Psoas muscle (tissue), 8 donors: Measurements from ENCODE around the gene MAN1A1. TPM values are rescaled to one million over a fixed set of nuclear protein-coding genes. Genes with fewer than 3 reads are reported as not detected.

ENCODE experiments used
- ATAC-seq, 4 donors: fragments of 200-7000 bp; cut with Tn5 transposase; one replicate each; pipeline ENCODE4 v1.9.1; 2020; ENCODE audit warnings: moderate library complexity in 3 of 4, mild to moderate bottlenecking in 2 of 4
- DNase-seq, 2 donors: peaks; one replicate each; pipeline ENCODE4 v3.0.0-alpha.2; 2020
- H3K27ac ChIP-seq: fragments of 200-600 bp; one replicate; pipeline ENCODE4 v1.8.0; 2022
- H3K27me3 ChIP-seq, 3 donors: fragments of 200-600 bp in 1 of 3; one replicate each; pipeline versions ENCODE4 v1.6.1 to v1.8.0; 2013 to 2022; ENCODE audit warnings: low read length in 2 of 3, mild to moderate bottlenecking in 2 of 3, moderate library complexity in 1 of 3; ENCODE audit not compliant: insufficient read depth in 3 of 3
- H3K36me3 ChIP-seq, 2 donors: fragments of 200-600 bp in 1 of 2; one replicate each; pipeline versions ENCODE4 v1.6.1 to v1.8.0; 2013 to 2022; ENCODE audit warnings: low read depth in 1 of 2, mild to moderate bottlenecking in 1 of 2, moderate library complexity in 1 of 2; ENCODE audit not compliant: insufficient read depth in 1 of 2
- H3K4me1 ChIP-seq: fragments of 200-600 bp; one replicate; pipeline ENCODE4 v1.8.0; 2022
- H3K4me3 ChIP-seq: fragments of 200-600 bp; one replicate; pipeline ENCODE4 v1.8.0; 2022; ENCODE audit warnings: mild to moderate bottlenecking
- H3K9me3 ChIP-seq: fragments of 200-600 bp; one replicate; pipeline ENCODE4 v1.8.0; 2022
- WGBS, 3 donors: extraction: QIAGEN DNeasy Blood & Tissue Kit; methylation state at CpG; one replicate each; pipeline versions ENCODE4 v1.1.6 to v1.1.7; 2013; 5-methylcytosine and 5-hydroxymethylcytosine counted together
- intact Hi-C, 2 donors: fragments of 100-400 bp; cut with DNase I; formaldehyde crosslinking; loops; one replicate each; pipeline versions ENCODE4 v1.11.0 to v1.14.2; 2022
- polyA plus RNA-seq, 3 donors: library from polyadenylated mRNA; stranded (reverse); fragments of 200-250 nt; gene quantifications; one replicate each; pipeline ENCODE4 v1.2.3, GENCODE V29; 2013
- total RNA-seq, 4 donors: library from RNA; stranded (reverse); fragmentation: NEBNext Ultra II Directional in 2 of 4; extraction: Animal tissue kit (Norgen Biotek cat#: 25700) in 2 of 4; gene quantifications; one replicate each; pipeline versions ENCODE4 v1.2.1 to v1.2.4, GENCODE V29; 2021 to 2023
- TF ChIP-seq, protein P1 (sequence below): fragments of 200-600 bp; IDR thresholded peaks from one replicate; pipeline ENCODE4 v1.8.0; 2022; ENCODE audit warnings: antibody characterized with exemption
- donor health status: healthy with polysubstance abuse.
- donor health status: DM: no; HTN: no; CAD: no; lungs with moderate emphysema.
- donor health status: Bipolar disorder and iron deficiency.
- donor health status: healthy.
- donor health status: DM: yes; HTN: yes; CAD: no.
- donor health status: DM: no; HTN: no; CAD: no.
- donor health status: DM: no; HTN: no; CAD: no.
- donor health status: DM: yes; HTN: yes; CAD: no.

Gene MAN1A1
- total and polyA plus RNA-seq, 7 donors: 3.7 to 14.6 (median 6.2) TPM

DNA sequence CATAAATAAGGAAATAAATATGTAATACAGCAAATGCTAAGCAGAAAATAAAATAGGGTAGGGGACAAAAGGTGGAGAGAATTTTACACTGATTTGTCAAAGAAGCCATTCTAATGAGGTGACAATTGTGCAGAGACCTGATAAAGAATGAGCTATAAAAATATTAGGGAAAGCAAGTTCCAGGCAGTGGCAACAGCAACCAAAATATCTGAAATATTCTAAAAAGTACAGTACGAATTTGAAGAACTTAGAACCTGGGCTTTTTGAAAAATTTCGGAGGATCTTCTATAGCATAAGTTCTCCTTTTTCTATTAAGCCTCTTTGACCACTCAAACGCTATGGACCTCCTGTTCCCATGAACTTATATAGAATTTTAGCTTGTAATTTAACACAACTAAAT lies 173.1 kb downstream of the MAN1A1 start:
- TF ChIP-seq, protein P1, sequence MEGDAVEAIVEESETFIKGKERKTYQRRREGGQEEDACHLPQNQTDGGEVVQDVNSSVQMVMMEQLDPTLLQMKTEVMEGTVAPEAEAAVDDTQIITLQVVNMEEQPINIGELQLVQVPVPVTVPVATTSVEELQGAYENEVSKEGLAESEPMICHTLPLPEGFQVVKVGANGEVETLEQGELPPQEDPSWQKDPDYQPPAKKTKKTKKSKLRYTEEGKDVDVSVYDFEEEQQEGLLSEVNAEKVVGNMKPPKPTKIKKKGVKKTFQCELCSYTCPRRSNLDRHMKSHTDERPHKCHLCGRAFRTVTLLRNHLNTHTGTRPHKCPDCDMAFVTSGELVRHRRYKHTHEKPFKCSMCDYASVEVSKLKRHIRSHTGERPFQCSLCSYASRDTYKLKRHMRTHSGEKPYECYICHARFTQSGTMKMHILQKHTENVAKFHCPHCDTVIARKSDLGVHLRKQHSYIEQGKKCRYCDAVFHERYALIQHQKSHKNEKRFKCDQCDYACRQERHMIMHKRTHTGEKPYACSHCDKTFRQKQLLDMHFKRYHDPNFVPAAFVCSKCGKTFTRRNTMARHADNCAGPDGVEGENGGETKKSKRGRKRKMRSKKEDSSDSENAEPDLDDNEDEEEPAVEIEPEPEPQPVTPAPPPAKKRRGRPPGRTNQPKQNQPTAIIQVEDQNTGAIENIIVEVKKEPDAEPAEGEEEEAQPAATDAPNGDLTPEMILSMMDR: no peak
- Histone ChIP-seq H3K27me3 (no peaks in the 10 kb centered on the region), H3K4me1 (no peaks in the 10 kb centered on the region), H3K9me3 (no peaks in the 10 kb centered on the region), H3K36me3 (no peaks in the 10 kb centered on the region), H3K4me3 (no peak overlapping the region), H3K27ac (no peak overlapping the region)
- DNase-seq (no peak), ATAC-seq (no peak)
- intact Hi-C loops: no loop called here
- 81 to 92% (median 85%) methylated on average over 3 of the region's 3 CpGs for WGBS, 3 donors

DNA sequence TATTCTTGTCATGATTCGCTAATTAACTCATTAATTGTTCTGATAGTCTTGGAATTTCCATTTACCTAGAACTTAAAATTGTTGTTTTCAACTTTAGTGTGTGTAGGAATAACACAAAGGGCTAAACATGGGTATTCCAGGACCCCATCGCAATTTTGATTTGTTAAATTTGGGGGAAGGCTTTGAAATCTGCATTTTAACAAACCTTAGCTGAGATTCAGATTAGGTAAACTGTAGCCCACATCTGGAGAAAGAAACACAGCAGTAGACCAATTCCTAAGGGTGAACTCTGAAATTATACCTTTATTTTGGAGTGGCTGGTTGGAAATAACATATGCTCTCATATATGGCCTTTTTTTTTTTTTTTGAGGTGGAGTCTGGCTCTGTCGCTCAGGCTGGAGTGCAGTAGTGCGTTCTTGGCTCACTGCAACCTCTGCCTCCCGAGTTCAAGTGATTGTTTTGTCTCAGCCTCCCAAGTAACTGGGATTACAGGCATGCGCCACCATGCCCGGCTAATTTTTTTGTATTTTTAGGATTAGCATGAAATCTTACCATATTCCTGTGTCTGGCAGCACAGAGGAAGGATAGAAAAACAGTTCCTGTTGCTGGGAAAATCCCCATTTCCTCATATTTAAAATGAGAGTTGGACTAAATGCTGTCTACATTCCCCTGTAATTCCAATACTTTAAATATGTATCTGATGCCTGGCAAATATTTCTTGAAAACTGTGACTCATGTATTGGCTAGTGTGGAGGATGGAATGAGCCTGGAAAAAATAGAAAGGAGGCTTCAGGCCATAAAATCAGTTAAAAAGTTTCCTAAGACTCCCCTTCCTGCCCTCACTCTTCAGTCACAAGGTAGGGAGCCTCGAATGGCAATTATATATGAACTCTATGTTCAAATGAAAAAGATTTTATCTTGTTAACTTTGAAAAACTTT lies 174.4 kb downstream of the MAN1A1 start:
- Histone ChIP-seq H3K4me1 (no peaks in the 10 kb centered on the region), H3K27ac (no peak overlapping the region), H3K9me3 (no peaks in the 10 kb centered on the region), H3K27me3 (no peaks in the 10 kb centered on the region), H3K36me3 (no peaks in the 10 kb centered on the region), H3K4me3 (no peak overlapping the region)
- TF ChIP-seq, protein P1: no peak
- 82 to 86% (median 85%) methylated on average over 8 of the region's 8 CpGs for WGBS, 3 donors
- ATAC-seq (no peak), DNase-seq (no peak)
- intact Hi-C loops: no loop called here

DNA sequence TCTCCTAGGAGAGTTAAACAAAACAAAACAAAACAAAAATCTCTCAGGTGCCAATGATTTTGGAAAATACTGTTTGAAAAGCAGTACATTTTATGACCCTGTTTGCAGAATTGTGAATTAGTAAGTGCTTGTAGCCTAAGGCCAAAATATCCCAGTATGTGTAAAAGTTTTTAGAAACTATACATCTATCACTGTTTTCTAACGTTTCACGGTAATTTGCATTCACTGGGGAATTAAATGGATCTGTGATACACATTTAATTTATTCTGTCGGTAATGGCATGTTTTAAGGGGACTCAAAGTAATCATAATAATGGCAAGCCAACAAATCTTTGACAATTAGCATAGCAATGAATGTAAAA lies 175.5 kb downstream of the MAN1A1 start:
- TF ChIP-seq, protein P1: no peak
- no peaks in the 10 kb centered on the region for H3K36me3 ChIP-seq
- no peak for ATAC-seq
- H3K4me3 ChIP-seq: no peak overlapping the region
- H3K27ac ChIP-seq: no peak overlapping the region
- H3K4me1 ChIP-seq: no peaks in the 10 kb centered on the region
- H3K9me3 ChIP-seq: no peaks in the 10 kb centered on the region
- DNase-seq: no peak
- intact Hi-C loops: no loop called here
- no peaks in the 10 kb centered on the region for H3K27me3 ChIP-seq
- 63 to 64% (median 63%) methylated on average over 3 of the region's 3 CpGs for WGBS, 3 donors

DNA sequence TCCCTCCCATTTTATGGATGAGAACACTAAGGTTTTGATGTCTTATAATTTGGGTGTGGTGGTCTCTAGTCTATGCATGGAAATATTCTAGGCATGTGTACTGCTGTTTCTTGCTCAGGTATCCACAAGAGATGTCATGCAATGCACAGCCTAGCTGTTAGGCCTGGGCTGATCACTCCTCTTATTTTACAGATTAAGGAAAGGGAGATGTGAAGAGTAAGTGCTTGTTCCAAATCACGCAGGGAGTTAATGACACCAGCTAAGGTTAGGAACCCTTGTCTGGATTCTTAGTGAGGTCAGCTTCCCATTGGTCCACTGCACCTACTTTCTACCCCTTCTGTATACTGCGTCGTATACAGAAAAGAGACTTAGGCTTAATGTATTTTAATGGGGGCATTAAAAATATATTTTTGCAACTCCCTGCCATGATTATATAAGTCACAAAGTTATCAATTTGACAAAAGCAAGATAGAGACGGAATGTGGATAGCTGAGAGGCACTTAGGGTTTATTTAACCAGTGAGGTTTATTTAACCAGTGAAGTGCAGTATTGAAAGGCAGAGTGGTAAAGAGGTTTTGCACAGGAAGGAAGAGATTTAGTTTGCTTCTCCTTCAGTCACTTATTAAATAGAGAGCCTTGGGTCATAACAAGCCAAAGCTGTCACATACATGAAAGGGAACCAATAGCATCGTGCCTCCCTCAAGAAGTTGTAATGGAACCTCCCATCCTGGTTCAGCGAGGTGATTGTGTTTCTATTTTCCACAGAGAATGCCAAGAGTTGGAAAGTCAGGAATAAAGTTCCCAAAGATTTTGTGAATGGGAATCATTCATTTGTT lies 176.1 kb downstream of the MAN1A1 start:
- H3K4me3 ChIP-seq: no peak overlapping the region
- ATAC-seq (no peak), DNase-seq (no peak)
- H3K4me1 ChIP-seq: no peaks in the 10 kb centered on the region
- intact Hi-C loops: no loop called here
- 59 to 65% (median 59%) methylated on average over 6 of the region's 6 CpGs for WGBS, 3 donors
- no peaks in the 10 kb centered on the region for H3K36me3 ChIP-seq
- H3K9me3 ChIP-seq: no peaks in the 10 kb centered on the region
- TF ChIP-seq, protein P1: no peak
- H3K27me3 ChIP-seq: no peaks in the 10 kb centered on the region
- H3K27ac ChIP-seq: no peak overlapping the region
